ENCODE data around the gene TCP10L.
"Not testable (repeated sequence)": the region's sequence is repeated elsewhere in the genome, so short reads cannot be mapped to it uniquely, and the experiment has no call there.

Gene TCP10L

GRCh38 chr21:32554832-32555638, 30.3 kb downstream of the TCP10L start:
- peak; percentile 11 for DNase-seq (ENCODE audit: low spot score)

DNA sequence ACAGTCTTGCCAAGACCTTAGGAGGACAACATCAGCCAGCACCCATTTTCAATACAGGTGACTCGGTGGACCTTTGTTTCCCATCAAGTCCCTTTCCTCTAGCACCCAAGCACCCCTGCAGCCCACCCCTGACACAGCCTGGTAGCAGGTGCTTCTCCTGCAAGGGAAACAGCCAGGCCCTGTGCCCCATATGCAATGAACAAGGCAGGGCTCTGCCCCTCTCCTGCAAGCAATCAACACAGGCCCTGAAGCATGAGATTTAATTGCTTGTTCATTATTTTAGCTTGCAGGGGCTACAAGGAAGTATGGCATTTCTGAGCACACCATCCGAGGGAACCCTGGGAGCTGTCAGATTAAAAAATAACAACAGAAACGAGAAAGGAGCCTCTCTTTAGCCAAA, 35.4 kb downstream of the TCP10L start:
- no peak for DNase-seq (ENCODE audit: low spot score)

GRCh38 chr21:32549440-32549839, 35.9 kb downstream of the TCP10L start:
- DNase-seq (ENCODE audit: low spot score), result no peak

DNA sequence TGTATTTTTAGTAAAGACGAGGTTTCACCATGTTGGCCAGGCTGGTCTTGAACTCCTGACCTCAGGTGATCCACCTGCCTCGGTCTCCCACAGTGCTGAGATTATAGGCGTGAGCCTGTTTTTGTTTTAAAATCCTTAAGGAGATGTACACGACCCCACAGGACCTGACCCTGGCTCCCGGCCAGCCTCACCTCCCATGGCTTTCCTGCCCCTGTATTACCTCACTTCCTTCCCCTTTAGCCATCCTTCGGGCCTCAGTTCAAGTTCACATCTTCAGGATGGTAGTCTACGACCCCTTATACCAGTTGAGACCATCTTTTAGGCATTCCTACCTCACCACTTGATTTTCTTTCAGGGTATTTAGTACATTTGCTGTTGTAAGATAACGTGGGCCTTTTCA, 36.3 kb downstream of the TCP10L start:
- no peak for DNase-seq (ENCODE audit: low spot score)

GRCh38 chr21:32547018-32547417, 38.3 kb downstream of the TCP10L start:
- no peak for DNase-seq (ENCODE audit: low spot score)

DNA sequence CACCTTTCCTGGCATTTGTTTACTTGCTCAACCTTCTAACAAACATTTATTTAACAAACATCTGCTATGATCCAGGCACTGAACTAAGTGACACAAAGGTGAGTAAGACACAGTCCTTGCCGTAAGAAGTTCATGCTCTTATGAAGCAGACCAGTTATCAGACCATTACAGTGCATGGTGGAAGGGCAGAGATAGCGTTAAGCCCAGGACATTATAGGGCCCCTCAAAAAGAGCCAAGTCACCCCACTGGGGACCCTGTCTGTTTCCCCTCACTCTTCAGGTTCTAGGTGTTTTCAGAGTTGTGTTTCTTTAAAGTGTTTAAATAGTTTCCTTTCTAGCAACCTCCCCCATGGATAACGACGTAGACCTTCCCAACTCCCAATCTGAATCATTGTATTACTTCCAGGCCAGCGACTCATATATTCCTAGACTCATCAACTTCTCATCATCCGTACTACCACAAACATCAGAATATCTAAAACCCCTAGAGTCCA, 39.3 kb downstream of the TCP10L start:
- DNase-seq (ENCODE audit: low spot score), result no peak

GRCh38 chr21:32544697-32545096, 40.6 kb downstream of the TCP10L start:
- no peak for DNase-seq (ENCODE audit: low spot score)

- DNase-seq (ENCODE audit: low spot score), result no peak
These were observed 41.3 kb downstream of the TCP10L start for GRCh38 chr21:32543975-32544374.

DNA sequence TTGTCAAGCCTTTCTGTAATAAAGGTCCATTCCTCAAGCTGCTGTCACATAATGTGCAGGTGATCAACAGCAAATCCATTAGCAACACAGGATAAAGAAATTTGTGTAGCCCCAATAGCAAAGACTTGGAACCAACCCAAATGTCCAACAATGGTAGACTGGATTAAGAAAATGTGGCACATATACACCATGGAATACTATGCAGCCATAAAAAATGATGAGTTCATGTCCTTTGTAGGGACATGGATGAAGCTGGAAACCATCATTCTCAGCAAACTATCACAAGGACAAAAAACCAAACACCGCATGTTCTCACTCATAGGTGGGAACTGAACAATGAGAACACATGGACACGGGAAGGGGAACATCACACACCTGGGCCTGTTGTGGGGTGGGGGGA, 42.3 kb downstream of the TCP10L start:
- DNase-seq (ENCODE audit: low spot score), result not testable (repeated sequence)

DNA sequence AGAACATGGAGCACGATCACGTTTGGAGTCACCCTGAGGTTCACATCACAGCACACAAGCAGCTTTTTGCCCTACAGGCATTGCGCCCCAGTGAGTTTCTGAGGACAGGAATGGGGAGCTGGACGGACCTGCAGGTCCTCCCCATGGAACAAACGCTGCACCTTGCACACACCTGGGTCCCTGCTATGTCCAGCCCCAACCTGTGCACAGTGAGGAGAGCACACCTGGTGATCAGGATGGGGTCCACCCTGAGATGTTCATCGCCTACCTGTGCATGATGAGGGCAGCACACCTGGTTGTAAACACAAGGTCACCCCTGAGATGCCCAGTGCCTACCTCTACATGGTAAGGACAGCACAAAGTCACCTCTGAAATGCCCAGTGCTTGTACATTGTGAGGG, 45.9 kb downstream of the TCP10L start:
- DNase-seq (ENCODE audit: low spot score), result no peak

DNA sequence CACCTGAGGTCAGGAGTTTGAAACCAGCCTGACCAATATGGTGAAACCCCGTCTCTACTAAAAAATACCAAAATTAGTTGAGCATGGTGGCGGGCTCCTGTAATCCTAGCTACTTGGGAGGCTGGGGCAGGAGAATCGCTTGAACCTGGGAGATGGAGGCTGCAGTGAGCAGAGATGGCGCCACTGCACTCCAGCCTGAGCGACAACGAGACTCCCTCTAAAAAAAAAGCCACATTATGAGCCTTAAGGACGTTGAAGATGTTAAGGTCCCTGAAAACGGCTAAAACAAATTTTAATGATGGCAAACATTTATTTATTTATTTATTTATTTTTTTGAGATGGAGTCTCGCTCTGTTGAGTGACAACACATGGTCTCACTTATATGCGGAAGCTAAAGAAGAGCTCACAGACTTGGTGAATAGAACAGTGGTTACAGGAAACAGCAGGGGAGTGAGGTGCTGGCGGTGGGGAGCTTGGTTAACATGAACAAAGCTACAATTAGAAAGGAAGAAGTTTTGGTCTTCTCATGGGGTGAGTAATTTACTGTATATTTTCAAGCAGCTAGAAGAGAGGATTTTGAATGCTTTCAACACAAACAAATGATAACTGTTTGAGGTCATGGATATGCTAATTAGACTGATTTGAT, 47.1 kb downstream of the TCP10L start:
- no peak for DNase-seq (ENCODE audit: low spot score)

- DNase-seq (ENCODE audit: low spot score), result no peak
These were observed 47.8 kb downstream of the TCP10L start for GRCh38 chr21:32537569-32537881.

- DNase-seq (ENCODE audit: low spot score), result no peak
These were observed 49.7 kb downstream of the TCP10L start for GRCh38 chr21:32535612-32536011.

DNA sequence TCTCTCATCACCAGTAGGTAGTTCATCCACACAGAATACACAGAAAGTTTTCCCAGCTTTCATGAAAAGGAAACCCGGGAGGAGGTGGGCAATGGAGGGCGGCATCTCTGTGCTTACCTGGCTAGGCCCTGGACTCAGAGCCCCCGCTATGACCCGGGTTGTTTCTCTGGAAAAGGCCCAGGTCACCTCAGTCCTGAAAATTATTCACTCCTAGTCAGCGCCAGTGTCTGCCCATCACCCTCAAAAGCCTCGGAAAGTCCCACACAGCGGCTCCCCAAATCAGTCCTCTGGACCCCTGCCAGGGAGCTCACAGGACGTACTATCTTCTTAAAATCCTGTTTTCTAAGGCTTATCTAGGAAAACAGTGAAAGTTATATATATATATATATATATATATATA, 51.2 kb downstream of the TCP10L start:
- DNase-seq (ENCODE audit: low spot score), result no peak

GRCh38 chr21:32533611-32534010, 51.7 kb downstream of the TCP10L start:
- no peak for DNase-seq (ENCODE audit: low spot score)

DNA sequence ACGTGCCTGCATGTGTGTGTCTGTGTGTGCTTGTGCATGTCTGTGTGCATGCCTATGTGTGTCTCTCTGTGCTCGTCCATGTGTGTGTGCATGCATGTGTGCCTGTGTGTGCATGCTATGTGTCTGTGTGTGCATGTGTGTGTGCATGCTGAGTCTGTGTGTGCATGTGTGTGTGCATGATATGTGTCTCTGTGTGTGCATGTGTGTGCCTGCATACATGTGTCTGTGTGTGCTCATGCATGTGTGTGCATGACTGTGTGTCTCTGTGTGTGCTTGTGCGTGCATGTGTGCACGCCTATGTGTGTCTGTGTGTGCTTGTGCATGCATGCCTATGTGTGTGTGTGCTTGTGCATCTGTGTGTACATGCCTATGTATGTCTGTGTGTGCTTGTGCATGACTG, 52.3 kb downstream of the TCP10L start:
- no peak for DNase-seq (ENCODE audit: low spot score)

DNA sequence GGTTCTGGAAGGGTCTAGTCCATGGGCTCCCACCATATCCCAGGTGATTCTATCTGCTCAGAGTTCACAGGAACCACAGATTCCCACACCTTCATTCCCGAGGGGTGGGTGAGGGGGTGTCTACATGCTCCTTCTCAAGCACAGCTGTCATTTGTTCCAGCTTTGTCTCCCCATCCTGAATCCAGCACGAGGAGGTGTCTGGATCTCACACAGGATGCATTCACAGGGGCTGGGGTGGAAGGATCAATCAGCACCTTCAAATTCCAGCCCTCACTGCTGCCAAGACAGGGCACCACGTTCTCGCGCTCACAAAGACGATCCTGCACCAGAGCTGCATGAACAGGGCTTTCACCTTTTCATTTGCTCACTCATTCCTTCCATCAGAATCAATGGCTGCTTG, 52.7 kb downstream of the TCP10L start:
- no peak for DNase-seq (ENCODE audit: low spot score)

DNA sequence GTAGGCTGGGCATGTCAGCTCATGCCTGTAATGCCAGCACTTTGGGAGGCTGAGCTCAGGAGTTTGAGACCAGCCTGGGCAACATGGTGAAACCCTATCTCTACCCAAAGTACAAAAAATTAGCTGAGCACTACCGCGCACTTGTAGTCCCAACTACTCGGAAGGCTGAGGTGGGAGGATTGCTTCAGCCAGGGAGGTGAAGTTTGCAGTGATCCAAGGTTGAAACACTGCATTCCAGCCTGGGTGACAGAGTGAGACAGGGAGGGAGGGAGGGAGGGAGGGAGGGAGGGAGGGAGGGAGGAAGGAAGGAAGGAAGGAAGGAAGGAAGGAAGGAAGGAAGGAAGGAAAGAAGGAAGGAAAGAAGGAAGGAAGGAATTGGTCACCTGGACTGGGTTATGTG, 53.8 kb downstream of the TCP10L start:
- DNase-seq (ENCODE audit: low spot score), result not testable (repeated sequence)

DNA sequence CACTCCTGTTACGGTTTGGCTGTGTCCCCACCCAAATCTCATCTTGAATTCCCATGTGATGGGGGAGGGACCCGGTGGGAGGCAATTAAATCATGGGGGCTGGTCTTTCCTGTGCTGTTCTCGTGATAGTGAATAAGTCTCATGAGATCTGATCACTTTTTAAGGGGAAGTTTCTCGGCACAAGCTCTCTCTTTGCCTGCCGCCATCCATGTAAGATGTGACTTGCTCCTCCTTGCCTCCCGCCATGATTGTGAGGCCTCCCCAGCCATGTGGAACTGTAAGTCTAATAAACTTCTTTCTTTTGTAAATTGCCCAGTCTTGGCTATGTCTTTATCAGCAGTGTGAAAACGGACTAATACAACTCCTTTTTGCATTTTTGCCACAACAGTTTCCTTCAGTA, 54.5 kb downstream of the TCP10L start:
- not testable (repeated sequence) for DNase-seq (ENCODE audit: low spot score)

DNA sequence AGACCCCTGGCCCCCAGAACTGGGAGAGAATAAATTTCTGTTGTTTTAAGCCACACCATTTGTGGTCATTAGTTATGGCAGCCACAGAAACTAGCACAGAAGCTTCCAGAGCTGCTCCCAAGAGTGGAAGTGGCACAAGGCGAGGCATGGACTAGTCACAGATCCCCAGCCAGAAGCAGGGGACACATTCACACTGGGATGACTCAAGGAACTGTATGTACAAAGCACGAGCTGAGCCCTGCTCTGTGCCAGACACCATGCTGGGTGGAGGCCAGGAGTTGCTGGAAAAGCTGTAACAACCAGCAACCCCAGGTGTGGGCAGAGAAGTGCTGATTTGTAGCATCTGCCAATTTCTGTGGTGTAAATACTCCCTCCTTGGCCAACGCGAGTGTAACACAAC, 55.6 kb downstream of the TCP10L start:
- no peak for DNase-seq (ENCODE audit: low spot score)

DNA sequence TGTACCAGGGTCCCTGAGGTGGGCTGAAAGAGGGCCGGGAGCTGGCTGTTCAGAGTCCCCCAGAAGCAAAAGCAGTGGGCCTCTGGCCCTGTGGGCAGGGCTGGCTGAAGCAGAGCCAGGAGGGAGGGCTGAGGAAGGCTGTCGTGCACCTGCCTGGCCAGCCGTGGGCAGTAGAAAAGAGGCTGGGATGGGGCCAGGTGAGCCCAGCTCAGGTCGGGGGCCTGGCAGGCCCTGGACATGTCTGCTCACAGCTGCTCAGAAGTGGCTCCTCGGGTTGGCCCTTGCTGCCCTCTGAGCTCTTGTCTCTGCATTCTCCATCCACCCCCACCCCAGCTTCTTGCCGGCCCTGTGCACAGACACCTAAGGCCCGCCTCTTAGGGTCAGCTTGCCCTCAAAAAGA, 60.0 kb downstream of the TCP10L start:
- no peak for DNase-seq (ENCODE audit: low spot score)

GRCh38 chr21:32523988-32524719, 61.2 kb downstream of the TCP10L start:
- DNase-seq (ENCODE audit: low spot score), result no peak

Measured in SW480 (cell line).